Fibroblast of lung (primary cell): ENCODE results near the gene GALNT12. TPM values are rescaled to one million over a fixed set of nuclear protein-coding genes. Genes with fewer than 3 reads are reported as not detected.

Experiments used
- DNase-seq, 2 donors: peaks; one replicate each; pipeline versions ENCODE4 v3.0.0 to v3.0.0-alpha.2; 2010; ENCODE audit warnings: low read depth in 2 of 2
- H2AFZ ChIP-seq: 2 replicates; pipeline ENCODE4 v1.5.1; 2012; ENCODE audit warnings: low read length, control low read depth, inconsistent platforms
- H3K27ac ChIP-seq: 2 replicates; pipeline ENCODE4 v1.5.1; 2011; ENCODE audit warnings: low read length, control low read depth; ENCODE audit not compliant: insufficient read depth
- H3K27me3 ChIP-seq: 2 replicates; pipeline ENCODE4 v1.5.1; 2011; ENCODE audit warnings: mild to moderate bottlenecking, low read length; ENCODE audit not compliant: control insufficient read depth, insufficient read depth
- H3K36me3 ChIP-seq: 2 replicates; pipeline ENCODE4 v1.5.1; 2011; ENCODE audit warnings: low read length; ENCODE audit not compliant: control insufficient read depth, insufficient read depth
- H3K4me1 ChIP-seq: 2 replicates; pipeline ENCODE4 v1.5.1; 2011; ENCODE audit warnings: low read length; ENCODE audit not compliant: control insufficient read depth, insufficient read depth; ENCODE audit errors: extremely low read depth
- H3K4me2 ChIP-seq: 2 replicates; pipeline ENCODE4 v1.5.1; 2011; ENCODE audit warnings: low read length, control low read depth; ENCODE audit not compliant: insufficient read depth; ENCODE audit errors: extremely low read depth
- H3K4me3 ChIP-seq, 4 experiments: fragments of 200-600 bp in 1 of 4; sonication (generic) in 1 of 4; replicated peaks in 1 of 4; 2 replicates each; pipeline ENCODE4 v1.5.1; 2011 to 2016; ENCODE audit warnings: low read length in 4 of 4, low read depth in 3 of 4, mild to moderate bottlenecking in 3 of 4, control low read depth in 2 of 4, inconsistent platforms in 1 of 4, mixed read lengths in 1 of 4; ENCODE audit not compliant: insufficient read depth in 1 of 4; ENCODE audit errors: control extremely low read depth in 1 of 4
- H3K79me2 ChIP-seq: 2 replicates; pipeline ENCODE4 v1.5.1; 2012; ENCODE audit warnings: mild to moderate bottlenecking, low read length, inconsistent platforms; ENCODE audit not compliant: control insufficient read depth, insufficient read depth
- H3K9ac ChIP-seq: 2 replicates; pipeline ENCODE4 v1.5.1; 2011; ENCODE audit warnings: mild to moderate bottlenecking, low read length, control low read depth; ENCODE audit not compliant: insufficient read depth
- H3K9me3 ChIP-seq: 2 replicates; pipeline ENCODE4 v1.5.1; 2012; ENCODE audit warnings: low read depth, low read length; ENCODE audit not compliant: control insufficient read depth, insufficient read depth
- H4K20me1 ChIP-seq: 2 replicates; pipeline ENCODE4 v1.5.1; 2011; ENCODE audit warnings: low read length; ENCODE audit not compliant: control insufficient read depth, insufficient read depth; ENCODE audit errors: extremely low read depth
- CTCF ChIP-seq, 2 donors: IDR thresholded peaks in 1 of 2; conservative IDR thresholded peaks in 1 of 2; 1 replicate in 1 of 2; 2 replicates in 1 of 2; pipeline ENCODE4 v1.5.1; 2011 to 2012; ENCODE audit warnings: low read length in 2 of 2, control low read depth in 1 of 2, inconsistent platforms in 1 of 2, low read depth in 1 of 2, mild to moderate bottlenecking in 1 of 2
- EZH2 ChIP-seq: IDR thresholded peaks from 2 replicates; pipeline ENCODE4 v1.5.1; 2012; ENCODE audit warnings: low read length, control low read depth, mild to moderate bottlenecking; ENCODE audit errors: missing control alignments
- polyA plus RNA-seq, 2 donors: library from polyadenylated mRNA; depleted of rRNA in 1 of 2; stranded (reverse) in 1 of 2; unstranded in 1 of 2; fragments of >200 nt; gene quantifications; 2 replicates each; pipeline ENCODE4 v1.2.1, GENCODE V29; 2011 to 2012; ENCODE audit warnings: missing spikeins in 1 of 2
- total RNA-seq: library from RNA; depleted of rRNA; stranded (reverse); fragments of >200 nt; gene quantifications from 2 replicates; pipeline ENCODE4 v1.2.1, GENCODE V29; 2014

GALNT12 gene
- total and polyA plus RNA-seq, 2 donors (not counting 1 experiment from before 2014, with no cell fraction given), result 9.4 to 18.2 TPM

GRCh38 chr9:98780059-98780749, 27.3 kb upstream of the GALNT12 start:
- no peak overlapping the region for H3K4me3 ChIP-seq
- no peak overlapping the region for H3K9ac ChIP-seq
- TF ChIP-seq CTCF (conservative IDR thresholded peaks at IDR 0.05 in 1 of 2, IDR thresholded peaks at IDR 0.05 in 1 of 2; ENCODE audit: low read depth in 1 of 2, low read length in 2 of 2), result no peak
- TF ChIP-seq EZH2, result no peak
- no peaks in the 10 kb centered on the region for H4K20me1 ChIP-seq
- H3K4me2 ChIP-seq, result no peak overlapping the region
- no peaks in the 10 kb centered on the region for H3K9me3 ChIP-seq
- no peaks in the 10 kb centered on the region for H3K79me2 ChIP-seq
- H3K36me3 ChIP-seq, result peaks cover 2% of the 10 kb centered on the region
- H2AFZ ChIP-seq, result no peak overlapping the region
- H3K27me3 ChIP-seq, result no peaks in the 10 kb centered on the region
- H3K27ac ChIP-seq, result no peak overlapping the region
- H3K4me1 ChIP-seq, result no peaks in the 10 kb centered on the region
- DNase-seq, result no peak

GRCh38 chr9:98781588-98782383, 25.7 kb upstream of the GALNT12 start:
- Histone ChIP-seq H2AFZ (no peak overlapping the region), H3K4me1 (no peaks in the 10 kb centered on the region), H3K79me2 (no peaks in the 10 kb centered on the region), H3K9ac (no peak overlapping the region), H3K27me3 (no peaks in the 10 kb centered on the region), H3K36me3 (peaks cover 2% of the 10 kb centered on the region), H3K9me3 (no peaks in the 10 kb centered on the region), H3K4me3 (no peak overlapping the region), H3K27ac (no peak overlapping the region), H4K20me1 (no peaks in the 10 kb centered on the region), H3K4me2 (no peak overlapping the region)
- DNase-seq, result peak in 1 of 2 donors; percentile 6
- no peak for TF ChIP-seq CTCF (conservative IDR thresholded peaks at IDR 0.05 in 1 of 2, IDR thresholded peaks at IDR 0.05 in 1 of 2; ENCODE audit: low read depth in 1 of 2, low read length in 2 of 2)
- TF ChIP-seq EZH2, result no peak

- H2AFZ ChIP-seq, result no peak overlapping the region
- no peak for TF ChIP-seq CTCF (conservative IDR thresholded peaks at IDR 0.05 in 1 of 2, IDR thresholded peaks at IDR 0.05 in 1 of 2; ENCODE audit: low read depth in 1 of 2, low read length in 2 of 2)
- no peak for TF ChIP-seq EZH2
- no peak overlapping the region for H3K27ac ChIP-seq
Observed at GRCh38 chr9:98783518-98784226, 23.8 kb upstream of the GALNT12 start.

More at GRCh38 chr9:98783518-98784226, 23.8 kb upstream of the GALNT12 start:
- Histone ChIP-seq H3K4me3 (no peak overlapping the region), H3K9ac (no peak overlapping the region), H3K4me2 (no peak overlapping the region), H3K27me3 (no peaks in the 10 kb centered on the region), H4K20me1 (no peaks in the 10 kb centered on the region), H3K4me1 (no peaks in the 10 kb centered on the region), H3K36me3 (peaks cover 2% of the 10 kb centered on the region), H3K9me3 (no peaks in the 10 kb centered on the region), H3K79me2 (no peaks in the 10 kb centered on the region)
- DNase-seq, result no peak
